GM12892 (cell line): ENCODE data around the gene WNT2.

Experiments
- DNase-seq: peaks from one replicate; pipeline ENCODE4 v3.0.0; 2011; ENCODE audit not compliant: insufficient read length
- FAIRE-seq: peaks from 2 replicates; lab custom pipeline; 2011; peaks lifted over from hg19 to GRCh38; lab: Jason Lieb, UNC
- POLR2A ChIP-seq: IDR thresholded peaks from 2 replicates; pipeline ENCODE4 v1.6.1; 2011; ENCODE audit warnings: low read depth, low read length, control low read depth
- POLR2AphosphoS5 ChIP-seq: IDR thresholded peaks from 2 replicates; pipeline ENCODE4 v1.6.1; 2011; ENCODE audit warnings: low read depth, low read length, control low read depth
- TAF1 ChIP-seq: IDR thresholded peaks from 2 replicates; pipeline ENCODE4 v1.6.1; 2011; ENCODE audit warnings: low read depth, mild to moderate bottlenecking, control low read depth, low read length, borderline replicate concordance

WNT2 gene

GRCh38 chr7:117297606-117298005, 25.3 kb downstream of the WNT2 start:
- TF ChIP-seq POLR2A, result no peak
- no peak for TF ChIP-seq POLR2AphosphoS5
- no peak for TF ChIP-seq TAF1
- DNase-seq, result no peak
- FAIRE-seq, result no peak

DNA sequence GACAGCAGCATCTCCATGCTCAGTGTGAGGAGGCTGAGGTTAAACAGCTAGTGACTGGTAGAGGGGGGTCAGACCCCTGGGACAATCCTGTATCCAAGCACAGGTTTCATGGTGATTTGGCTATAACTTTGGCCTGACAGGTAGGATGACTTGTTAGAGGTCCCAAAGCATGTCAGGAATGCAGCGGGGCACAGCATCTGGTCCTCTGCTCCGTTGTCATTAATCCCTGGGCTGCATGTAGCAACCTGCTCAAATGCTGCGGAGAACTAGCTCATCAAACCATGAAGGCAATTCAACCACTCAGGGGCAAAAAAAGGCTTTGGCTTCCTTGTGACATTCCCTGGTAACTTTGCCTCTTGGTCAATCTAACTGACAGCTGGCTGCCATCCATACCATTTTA, 26.8 kb downstream of the WNT2 start:
- DNase-seq (no peak), FAIRE-seq (no peak)
- TF ChIP-seq POLR2A (no peak), TAF1 (no peak), POLR2AphosphoS5 (no peak)

- DNase-seq, result no peak
Measured at GRCh38 chr7:117285826-117286225, 37.0 kb downstream of the WNT2 start.

DNA sequence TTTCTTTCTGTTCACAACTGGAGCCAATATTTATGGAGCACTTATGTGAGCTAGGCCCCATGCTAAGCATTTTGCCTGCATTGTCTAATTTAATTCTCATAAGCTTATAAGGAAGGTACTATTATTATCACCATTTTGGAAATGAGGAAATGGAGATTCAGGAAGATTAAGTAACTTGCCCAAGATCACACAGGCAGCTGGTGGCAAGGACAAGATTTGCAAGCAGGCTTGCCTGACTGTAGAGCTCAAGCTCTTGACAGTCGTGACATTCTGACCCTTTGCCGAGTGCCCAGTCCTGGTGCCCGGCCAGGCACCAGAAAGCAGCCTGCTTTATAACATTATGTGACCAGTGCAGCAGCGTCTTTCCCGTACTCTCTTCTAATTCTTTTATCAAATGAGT, 38.2 kb downstream of the WNT2 start:
- TF ChIP-seq POLR2A (no peak), TAF1 (no peak), POLR2AphosphoS5 (no peak)
- DNase-seq, result no peak
- no peak for FAIRE-seq

More at GRCh38 chr7:117285826-117286225, 37.0 kb downstream of the WNT2 start:
- FAIRE-seq, result no peak
- TF ChIP-seq POLR2A (no peak), POLR2AphosphoS5 (no peak), TAF1 (no peak)

- TF ChIP-seq POLR2A (no peak), POLR2AphosphoS5 (no peak), TAF1 (no peak)
- DNase-seq (no peak), FAIRE-seq (no peak)
Measured at GRCh38 chr7:117283779-117284178, 39.1 kb downstream of the WNT2 start.

DNA sequence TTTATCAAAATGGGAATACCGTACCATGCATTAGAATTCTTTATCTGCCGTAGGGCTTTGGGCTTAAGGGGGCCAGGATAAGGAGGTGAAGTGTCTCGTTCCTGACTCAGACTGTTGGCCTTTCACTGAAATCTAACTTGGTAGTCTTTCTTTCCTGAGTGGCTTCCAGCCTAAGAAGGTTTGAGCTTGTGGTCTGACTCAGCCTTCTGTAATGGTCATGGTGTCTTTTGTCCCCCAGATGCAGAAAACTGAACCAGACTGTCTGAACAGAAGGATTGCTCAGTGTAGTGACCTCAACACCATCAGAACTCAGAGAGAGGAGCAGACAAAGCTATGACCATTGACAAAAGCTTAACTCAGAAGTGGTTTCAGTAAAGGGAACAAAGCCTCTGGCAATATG, 39.5 kb downstream of the WNT2 start:
- DNase-seq, result no peak
- FAIRE-seq, result no peak

DNA sequence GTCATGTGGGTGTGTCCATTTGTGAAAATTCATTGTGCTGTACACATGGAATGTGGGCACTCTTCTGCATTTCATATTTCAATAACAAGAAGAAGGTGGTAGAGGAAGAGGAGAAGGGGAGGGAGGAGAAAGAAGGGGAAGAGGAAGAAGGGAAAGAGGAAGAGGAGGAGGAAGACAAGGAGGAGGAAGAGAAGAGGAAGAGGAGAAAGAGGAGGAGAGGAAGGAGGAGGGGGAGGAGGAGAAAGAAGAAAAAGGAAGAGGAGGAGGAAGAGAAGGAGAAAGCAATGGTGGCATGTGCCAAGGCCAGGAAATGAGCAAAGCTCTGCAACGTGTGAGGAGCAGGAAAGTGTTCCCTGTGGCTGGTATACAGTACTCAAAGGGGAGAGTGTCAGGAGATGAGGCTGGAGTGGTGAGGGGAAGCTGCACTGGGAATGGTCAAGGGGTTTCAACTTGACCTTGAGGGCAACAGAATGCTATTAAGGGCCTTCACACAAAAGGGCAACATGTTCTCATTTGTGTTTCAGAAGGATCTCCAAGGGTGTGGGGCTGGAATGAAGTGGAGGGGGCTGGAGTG, 40.5 kb downstream of the WNT2 start:
- no peak for DNase-seq
- no peak for FAIRE-seq
- TF ChIP-seq POLR2AphosphoS5 (no peak), POLR2A (no peak), TAF1 (no peak)

More for the DNA sequence above, 39.5 kb downstream of the WNT2 start:
- no peak for TF ChIP-seq TAF1
- no peak for TF ChIP-seq POLR2AphosphoS5
- no peak for TF ChIP-seq POLR2A

DNA sequence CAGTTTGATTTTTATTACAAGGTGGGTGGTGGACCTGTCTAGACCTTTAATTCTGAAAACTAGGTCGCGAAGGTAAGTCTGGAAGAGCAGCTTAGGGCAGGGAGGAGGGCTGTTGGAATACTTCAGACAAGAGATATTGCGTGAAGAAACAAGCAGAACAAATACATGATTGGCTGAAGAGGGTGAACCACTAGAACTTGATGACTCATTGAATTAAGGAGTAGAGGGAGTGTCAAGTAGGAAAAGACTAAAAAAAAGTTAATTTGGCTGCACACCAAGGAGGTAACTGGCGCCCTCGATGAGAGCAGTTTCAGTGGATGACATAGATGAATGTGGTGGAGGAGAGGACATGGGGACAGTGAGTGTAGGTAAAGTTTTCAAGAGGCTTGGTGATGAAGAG, 41.3 kb downstream of the WNT2 start:
- DNase-seq, result no peak
- FAIRE-seq, result no peak
- TF ChIP-seq POLR2AphosphoS5, result no peak
- TF ChIP-seq TAF1, result no peak
- no peak for TF ChIP-seq POLR2A

GRCh38 chr7:117279931-117280557, 42.8 kb downstream of the WNT2 start:
- FAIRE-seq, result no peak
- TF ChIP-seq TAF1 (no peak), POLR2A (no peak), POLR2AphosphoS5 (no peak)
- no peak for DNase-seq

DNA sequence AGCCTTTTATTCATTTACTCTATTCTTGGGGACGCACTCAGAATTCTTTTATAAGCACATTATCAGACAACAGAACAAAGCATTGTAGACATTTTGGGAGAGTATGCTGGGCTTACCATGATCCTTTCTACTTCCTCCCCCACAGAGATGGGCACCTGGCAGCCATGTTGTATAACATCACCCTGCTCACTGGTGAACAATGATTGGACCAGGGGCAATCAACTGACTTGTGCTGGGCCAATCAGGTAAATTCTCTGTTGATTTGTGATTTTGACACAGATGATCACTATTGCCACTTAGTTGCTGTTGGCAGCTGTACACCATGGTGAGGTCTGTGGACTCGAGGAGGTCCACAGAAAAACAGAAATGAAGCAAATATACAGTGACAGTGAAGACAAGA, 43.7 kb downstream of the WNT2 start:
- FAIRE-seq (no peak), DNase-seq (no peak)
- no peak for TF ChIP-seq POLR2A
- TF ChIP-seq POLR2AphosphoS5, result no peak
- TF ChIP-seq TAF1, result no peak

GRCh38 chr7:117278040-117278439, 44.8 kb downstream of the WNT2 start:
- no peak for TF ChIP-seq TAF1
- no peak for TF ChIP-seq POLR2A
- TF ChIP-seq POLR2AphosphoS5, result no peak
- no peak for FAIRE-seq
- no peak for DNase-seq

DNA sequence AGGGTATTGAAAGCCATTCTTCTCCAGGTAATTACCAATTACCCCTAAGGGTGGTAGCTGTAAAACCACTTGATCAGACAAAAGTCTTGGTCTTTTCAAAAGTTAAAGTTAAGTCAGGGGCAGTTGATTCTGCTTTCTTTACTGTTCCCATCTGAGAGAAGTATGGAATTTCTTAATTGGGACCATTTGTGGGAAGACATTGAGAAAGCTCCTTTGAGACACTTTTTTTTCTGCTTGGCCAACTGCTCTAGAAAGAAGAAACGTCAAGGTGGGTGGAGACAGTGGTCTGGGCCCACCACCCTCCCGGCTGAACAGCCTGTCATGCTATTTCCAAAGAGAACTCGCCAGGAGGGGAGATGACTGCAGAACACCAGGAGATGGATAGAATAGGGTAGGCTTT, 45.3 kb downstream of the WNT2 start:
- TF ChIP-seq TAF1 (no peak), POLR2A (no peak), POLR2AphosphoS5 (no peak)
- no peak for FAIRE-seq
- no peak for DNase-seq

- FAIRE-seq (peak; percentile 70), DNase-seq (no peak)
- TF ChIP-seq TAF1 (no peak), POLR2AphosphoS5 (no peak), POLR2A (no peak)
Measured at GRCh38 chr7:117274951-117275350, 47.9 kb downstream of the WNT2 start.
